Progenitor cell of endocrine pancreas (in vitro differentiated cells): ENCODE measurements around the gene DSE. TPM values are rescaled to one million over a fixed set of nuclear protein-coding genes. Genes with fewer than 3 reads are reported as not detected.

ENCODE experiments used
- DNase-seq: peaks from one replicate; pipeline ENCODE4 v3.0.0; 2021; ENCODE audit warnings: low spot score; ENCODE audit not compliant: unreplicated experiment
- H3K27ac Mint-ChIP-seq: 2 replicates; pipeline ENCODE4 v1.8.0; 2021; ENCODE audit warnings: mild to moderate bottlenecking, moderate library complexity, mixed read lengths
- H3K27me3 Mint-ChIP-seq: 2 replicates; pipeline ENCODE4 v1.8.0; 2021; ENCODE audit warnings: mixed read lengths
- H3K36me3 Mint-ChIP-seq: 2 replicates; pipeline ENCODE4 v1.8.0; 2022; ENCODE audit warnings: mixed read lengths; ENCODE audit not compliant: insufficient read depth
- H3K4me1 Mint-ChIP-seq: 2 replicates; pipeline ENCODE4 v1.8.0; 2021; ENCODE audit warnings: low read depth, mixed read lengths
- H3K4me3 Mint-ChIP-seq: 2 replicates; pipeline ENCODE4 v1.8.0; 2021; ENCODE audit warnings: low read depth, mild to moderate bottlenecking, moderate library complexity, mixed read lengths
- H3K9me3 Mint-ChIP-seq: 2 replicates; pipeline ENCODE4 v1.8.0; 2021; ENCODE audit warnings: low read depth, mixed read lengths
- CTCF ChIP-seq: fragments of 200-600 bp; sonication (generic); IDR thresholded peaks from one replicate; pipeline ENCODE4 v1.5.0; 2021; ENCODE audit warnings: antibody characterized with exemption, mild to moderate bottlenecking; ENCODE audit not compliant: unreplicated experiment
- total RNA-seq: library from RNA; stranded (reverse); gene quantifications from 2 replicates; pipeline ENCODE4 v1.2.1, GENCODE V29; 2021

Gene DSE
- total RNA-seq, 1 donor from 2014 or later: 20.4 TPM

- Mint-ChIP-seq H3K27ac (no peak overlapping the region), H3K4me1 (no peaks in the 10 kb centered on the region), H3K27me3 (no peaks in the 10 kb centered on the region), H3K4me3 (no peak overlapping the region), H3K9me3 (no peaks in the 10 kb centered on the region), H3K36me3 (no peaks in the 10 kb centered on the region)
- TF ChIP-seq CTCF: no peak
- DNase-seq: no peak
These were observed 37.7 kb downstream of the DSE start for GRCh38 chr6:116408491-116408890.

DNA sequence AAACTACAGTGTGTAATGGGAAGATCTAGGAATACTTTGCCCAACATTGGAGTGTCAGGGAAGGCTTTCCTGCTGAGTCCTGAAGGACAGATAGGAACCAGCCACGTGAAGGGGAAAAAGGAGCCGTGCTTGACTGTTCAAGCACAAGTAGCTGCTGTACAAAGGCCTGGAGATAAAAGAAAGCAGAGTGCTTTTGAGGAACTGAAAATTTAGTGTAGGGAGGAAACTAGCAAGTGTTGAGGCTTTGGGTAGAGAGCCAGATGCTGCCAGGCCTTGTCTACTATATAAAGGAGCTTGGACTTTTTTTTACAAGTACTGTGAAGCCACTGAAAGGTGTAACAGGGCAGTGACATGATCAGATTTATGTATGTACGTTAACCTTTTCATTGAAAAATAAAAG lies 39.0 kb downstream of the DSE start:
- Mint-ChIP-seq H3K4me3 (no peak overlapping the region), H3K27ac (no peak overlapping the region), H3K4me1 (no peaks in the 10 kb centered on the region), H3K36me3 (no peaks in the 10 kb centered on the region), H3K27me3 (no peaks in the 10 kb centered on the region), H3K9me3 (no peaks in the 10 kb centered on the region)
- no peak for DNase-seq
- no peak for TF ChIP-seq CTCF

- H3K4me3 Mint-ChIP-seq: no peak overlapping the region
- TF ChIP-seq CTCF: no peak
- no peak for DNase-seq
- no peaks in the 10 kb centered on the region for H3K27me3 Mint-ChIP-seq
- H3K4me1 Mint-ChIP-seq: no peaks in the 10 kb centered on the region
- H3K36me3 Mint-ChIP-seq: no peaks in the 10 kb centered on the region
- no peak overlapping the region for H3K27ac Mint-ChIP-seq
- no peaks in the 10 kb centered on the region for H3K9me3 Mint-ChIP-seq
These were observed 40.5 kb downstream of the DSE start for GRCh38 chr6:116411284-116411623.

- no peaks in the 10 kb centered on the region for H3K9me3 Mint-ChIP-seq
- no peak for TF ChIP-seq CTCF
- no peaks in the 10 kb centered on the region for H3K27me3 Mint-ChIP-seq
- no peak for DNase-seq
- H3K4me3 Mint-ChIP-seq: no peak overlapping the region
- no peaks in the 10 kb centered on the region for H3K36me3 Mint-ChIP-seq
- no peak overlapping the region for H3K27ac Mint-ChIP-seq
- H3K4me1 Mint-ChIP-seq: no peaks in the 10 kb centered on the region
These were observed 41.5 kb downstream of the DSE start for GRCh38 chr6:116412270-116412669.

- DNase-seq: no peak
- Mint-ChIP-seq H3K4me3 (no peak overlapping the region), H3K36me3 (no peaks in the 10 kb centered on the region), H3K27ac (no peak overlapping the region), H3K27me3 (no peaks in the 10 kb centered on the region), H3K9me3 (no peaks in the 10 kb centered on the region), H3K4me1 (peaks cover 4% of the 10 kb centered on the region)
- TF ChIP-seq CTCF: no peak
These were observed 42.6 kb downstream of the DSE start for GRCh38 chr6:116413357-116413756.
